Medulla oblongata (tissue), 1 donor: ENCODE results near the gene SUGP2.

ENCODE experiments used
- DNase-seq: peaks from one replicate; pipeline ENCODE4 v3.0.0-alpha.2; 2015; ENCODE audit errors: extremely low spot score

Gene SUGP2

DNA sequence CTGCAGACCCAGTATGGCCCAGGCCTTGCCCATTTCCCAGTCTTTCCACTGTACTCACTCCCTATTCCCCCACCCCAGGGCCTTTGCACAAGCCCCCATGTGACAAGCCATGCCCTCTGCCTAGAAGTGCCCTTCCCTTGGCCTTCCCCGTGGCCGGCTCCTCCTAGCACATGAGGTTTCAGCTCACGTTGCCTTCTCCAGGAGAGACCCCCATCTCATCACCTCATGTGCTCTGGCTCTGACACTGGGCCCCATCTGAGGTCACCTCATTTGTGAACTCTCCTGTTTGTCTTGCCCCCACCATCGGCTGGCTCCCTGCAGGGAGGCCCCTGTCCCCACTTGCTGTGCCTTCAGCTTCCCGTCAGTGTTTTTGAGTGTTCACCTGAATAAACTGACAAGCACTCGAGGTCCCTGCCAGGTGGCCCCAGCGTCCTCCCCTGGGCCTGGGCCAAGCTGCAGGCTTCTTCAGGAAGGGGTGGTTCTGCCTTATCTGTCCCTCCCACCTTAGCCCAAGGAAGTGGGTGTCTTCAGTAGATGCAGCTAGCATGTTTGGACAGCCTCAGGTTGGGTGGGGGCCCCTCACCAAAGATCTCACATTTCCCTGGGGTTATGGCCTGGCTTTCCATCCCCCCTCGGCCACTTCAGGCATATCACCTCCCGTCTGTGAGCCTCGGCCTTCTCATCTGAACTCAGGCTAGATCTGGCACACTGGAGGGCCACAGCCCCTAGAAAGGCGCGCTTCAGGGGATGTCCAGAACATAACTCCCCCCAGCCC, 26.7 kb upstream of the SUGP2 start:
- no peak for DNase-seq

DNA sequence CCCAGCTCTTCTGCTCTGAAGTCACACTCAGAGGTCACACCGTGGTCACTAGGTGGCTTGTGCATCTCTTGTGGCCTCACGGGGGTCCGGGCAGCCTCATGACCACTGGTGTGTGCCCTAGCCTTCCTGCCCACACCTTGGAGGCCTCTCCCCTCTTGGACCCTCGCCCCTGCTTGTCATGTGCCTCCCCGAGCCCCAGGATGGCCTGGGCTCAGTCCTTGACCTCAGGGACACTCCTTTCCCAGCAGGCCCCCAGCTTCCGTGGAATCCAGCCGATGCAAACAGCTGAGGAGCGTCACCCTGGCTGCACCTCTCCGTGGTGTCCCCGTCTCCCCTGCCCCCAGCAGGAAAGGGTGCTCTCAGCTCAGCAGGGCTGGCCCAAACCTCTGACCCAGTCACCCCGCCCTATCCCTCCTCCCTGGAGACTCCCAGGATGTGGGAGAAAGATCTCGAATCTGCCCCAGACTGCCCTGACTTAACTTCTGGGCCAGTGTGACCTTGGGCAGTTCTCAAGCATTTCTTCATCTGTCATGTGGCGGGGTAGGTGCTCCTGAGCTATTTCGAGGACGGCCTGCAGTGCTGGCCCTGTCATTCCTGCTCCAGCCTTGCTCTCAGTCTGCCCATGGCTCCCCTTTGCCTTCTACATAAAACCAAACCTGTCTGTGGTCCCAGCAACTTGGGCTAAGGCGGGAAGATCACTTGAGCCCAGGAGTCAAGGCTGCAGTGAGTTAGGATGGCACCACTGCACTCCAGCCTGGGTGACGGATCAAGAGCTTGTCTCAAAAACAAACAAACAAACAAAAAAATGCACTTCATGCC, 25.9 kb upstream of the SUGP2 start:
- no peak for DNase-seq

DNA sequence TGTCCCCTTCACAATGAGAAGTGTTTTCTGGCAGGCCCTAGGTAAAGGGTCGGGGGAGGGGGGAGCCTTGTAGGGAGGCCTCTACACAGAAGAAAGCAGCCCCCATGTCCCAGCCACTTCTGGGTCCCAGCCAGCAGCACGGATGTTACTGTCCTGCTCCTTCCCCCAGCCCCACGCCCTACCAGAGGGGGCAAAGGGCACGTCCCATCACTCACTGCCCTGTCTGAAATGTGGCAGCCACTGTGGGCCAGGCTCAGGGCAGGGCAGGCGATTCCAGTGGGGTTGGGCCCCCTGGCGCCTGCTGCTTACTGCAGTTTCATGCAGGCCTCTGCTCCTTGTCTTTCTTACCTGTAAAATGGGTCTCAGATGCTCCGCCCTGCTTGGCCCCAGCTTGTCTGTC, 24.4 kb upstream of the SUGP2 start:
- no peak for DNase-seq

DNA sequence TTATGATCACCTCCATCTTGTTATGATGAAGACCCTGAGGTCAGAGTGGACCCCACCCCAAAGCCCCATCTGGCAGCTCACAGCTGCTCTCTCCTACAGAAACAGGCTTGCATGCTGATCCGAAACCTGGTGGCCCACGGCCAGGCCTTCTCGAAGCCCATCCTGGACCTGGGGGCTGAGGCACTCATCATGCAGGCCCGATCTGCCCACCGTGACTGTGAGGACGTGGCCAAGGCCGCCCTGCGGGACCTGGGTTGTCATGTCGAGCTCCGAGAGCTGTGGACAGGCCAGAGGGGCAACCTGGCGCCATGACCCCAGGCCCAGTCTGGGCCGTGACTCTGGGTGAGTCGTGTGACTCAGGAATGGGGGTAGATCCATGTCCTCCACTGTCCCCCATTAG, 24.0 kb upstream of the SUGP2 start:
- DNase-seq = no peak

DNA sequence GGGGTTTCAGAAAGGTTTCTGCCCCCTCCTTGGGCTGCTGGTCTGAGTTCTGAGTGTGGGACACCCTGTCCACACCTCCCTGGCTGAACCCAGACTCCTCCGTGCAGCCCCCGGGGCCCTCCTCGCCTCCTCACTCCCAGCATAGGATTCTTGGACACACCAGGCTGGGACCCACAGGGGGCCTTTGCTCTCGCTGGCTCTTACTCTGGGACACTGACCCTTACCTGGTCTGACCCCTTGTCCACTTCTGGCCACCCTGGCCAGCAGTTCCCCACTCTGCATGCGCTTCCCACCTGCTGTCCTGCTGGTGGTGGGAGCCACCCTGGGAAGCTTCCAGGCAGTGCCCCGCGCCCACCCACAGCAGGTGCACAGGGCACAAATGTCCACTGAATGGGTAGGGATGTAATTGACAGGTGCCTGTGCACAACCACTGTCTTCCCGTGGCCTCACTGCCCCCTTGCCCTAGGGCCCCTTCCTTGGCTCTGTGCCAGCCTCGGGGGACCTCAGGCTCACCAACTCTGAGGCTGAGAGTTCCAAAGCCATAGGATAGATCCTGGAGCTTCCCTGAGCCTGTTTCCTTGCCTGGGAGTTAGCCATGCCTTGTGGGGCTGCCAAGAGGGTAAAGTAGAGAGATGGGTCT, 23.4 kb upstream of the SUGP2 start:
- DNase-seq = no peak

DNA sequence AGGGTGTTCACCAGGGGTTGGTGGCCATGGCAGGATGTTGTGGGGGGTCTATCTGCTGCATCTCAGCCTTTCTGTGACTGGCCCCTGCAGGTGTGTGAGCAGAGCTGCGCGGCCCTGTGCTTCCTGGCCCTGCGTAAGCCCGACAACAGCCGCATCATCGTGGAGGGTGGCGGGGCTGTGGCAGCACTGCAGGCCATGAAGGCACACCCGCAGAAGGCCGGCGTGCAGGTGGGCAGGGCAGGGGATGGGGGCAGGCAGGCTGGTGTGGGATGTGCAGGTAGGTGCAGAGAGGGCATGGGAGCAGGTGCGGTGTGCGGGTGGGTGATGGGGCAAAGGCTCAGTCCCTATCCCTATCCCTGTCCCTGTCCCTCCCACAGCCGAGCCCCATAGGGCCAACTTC, 22.4 kb upstream of the SUGP2 start:
- DNase-seq = no peak

DNA sequence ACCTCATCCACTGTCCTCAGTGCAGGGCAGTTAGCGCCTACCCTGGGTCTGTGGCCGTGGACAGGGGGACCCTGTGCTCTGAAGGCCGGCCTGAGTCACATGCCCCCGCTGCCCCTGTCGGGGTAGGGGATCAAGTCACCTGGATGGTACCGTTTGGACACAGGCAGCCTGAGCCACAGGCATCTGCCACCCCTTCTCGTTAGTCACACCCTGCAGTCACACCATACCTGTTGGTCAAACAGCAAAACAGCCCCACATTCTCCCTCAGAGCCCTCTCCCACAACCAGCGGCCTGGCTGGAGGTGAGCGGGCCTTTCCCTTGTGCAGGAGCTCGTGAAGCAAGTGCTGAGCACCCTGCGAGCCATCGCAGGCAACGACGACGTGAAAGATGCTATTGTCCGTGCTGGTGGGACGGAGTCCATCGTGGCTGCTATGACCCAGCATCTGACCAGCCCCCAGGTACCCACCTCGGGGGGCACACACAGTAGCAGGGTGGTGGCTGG, 21.7 kb upstream of the SUGP2 start:
- no peak for DNase-seq

DNA sequence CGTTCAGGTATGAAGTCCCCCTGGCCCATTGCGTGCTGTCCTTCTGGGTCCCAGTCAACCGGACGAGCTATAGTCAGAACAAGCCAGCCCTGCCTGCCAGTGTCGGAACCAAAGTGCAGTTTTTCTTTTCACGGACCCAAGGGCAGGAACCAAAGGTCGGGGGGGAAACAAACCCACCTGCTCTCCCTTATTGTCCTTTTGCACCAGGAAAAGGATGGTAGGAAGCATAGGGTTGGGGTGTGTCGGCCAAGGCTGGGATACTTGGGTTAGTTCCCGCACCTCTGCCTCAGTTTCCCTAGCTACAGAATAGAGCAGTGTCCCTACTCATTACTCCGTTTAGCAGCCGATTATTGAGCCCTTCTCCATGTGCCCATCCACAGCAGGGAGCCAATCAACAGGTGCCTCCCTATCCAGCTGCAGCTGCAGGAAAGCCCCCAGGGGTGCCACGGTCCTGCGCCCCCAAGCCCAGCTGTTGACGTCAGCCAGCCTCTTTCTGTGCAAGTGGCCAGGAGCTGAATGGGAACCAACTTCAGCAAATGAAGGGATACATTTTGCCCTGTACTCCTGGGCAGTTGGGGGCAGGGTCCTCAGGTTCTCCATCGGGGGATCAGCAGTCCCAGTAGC, 21.1 kb upstream of the SUGP2 start:
- no peak for DNase-seq

DNA sequence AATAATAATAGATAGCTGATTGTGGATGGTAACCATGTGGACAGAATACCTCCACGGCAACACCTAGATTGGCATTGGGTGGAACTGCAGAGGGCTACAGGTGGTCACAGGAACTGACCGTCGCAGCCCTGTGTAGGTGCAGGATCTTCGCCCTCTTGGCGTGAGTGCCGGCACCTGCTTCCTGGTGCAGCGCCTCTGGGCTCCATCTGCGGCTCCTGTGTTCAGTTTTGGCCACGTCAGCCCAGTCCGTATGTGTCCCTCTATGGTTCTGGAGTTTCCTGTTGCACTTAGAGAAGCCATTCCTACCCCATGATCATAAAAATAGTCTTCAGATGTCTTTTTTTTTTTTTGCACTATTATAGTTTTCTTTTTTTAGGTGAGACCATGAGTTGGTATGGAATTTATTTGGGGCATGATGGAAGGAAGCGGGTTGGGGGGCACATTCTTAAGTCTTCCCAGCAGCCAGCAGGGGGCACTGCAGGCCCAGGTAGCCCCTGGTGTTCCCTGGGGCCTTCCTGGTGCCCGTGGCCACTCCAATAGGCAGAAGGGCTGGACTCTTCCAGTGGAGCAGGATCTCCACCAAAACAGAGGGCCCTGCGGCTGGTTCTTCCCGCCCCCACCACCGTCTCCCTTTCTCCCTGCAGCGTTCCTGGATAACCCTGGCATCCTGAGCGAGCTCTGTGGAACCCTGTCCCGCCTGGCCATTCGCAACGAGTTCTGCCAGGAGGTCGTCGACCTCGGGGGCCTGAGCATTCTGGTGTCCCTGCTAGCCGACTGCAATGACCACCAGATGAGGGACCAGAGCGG, 20.4 kb upstream of the SUGP2 start:
- peak; percentile 67 for DNase-seq

DNA sequence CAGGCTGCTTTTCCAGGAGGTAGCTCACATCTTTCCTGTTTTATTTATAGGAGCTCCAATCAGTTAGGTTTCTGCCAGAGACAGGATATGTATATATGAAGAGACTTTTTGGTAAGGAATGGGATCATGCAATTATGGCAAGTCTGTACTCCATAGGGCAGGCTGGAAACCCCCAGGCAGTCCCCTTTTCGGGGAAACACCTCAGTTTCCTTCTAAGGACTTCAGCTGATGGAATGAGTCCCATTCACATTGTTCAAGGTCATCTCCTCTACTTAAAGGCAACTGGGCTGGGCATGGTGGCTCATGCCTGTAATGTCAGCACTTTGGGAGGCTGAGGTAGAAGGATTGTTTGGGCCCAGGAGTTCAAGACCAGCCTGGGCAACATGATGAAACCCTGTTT, 19.6 kb upstream of the SUGP2 start:
- DNase-seq = no peak

DNA sequence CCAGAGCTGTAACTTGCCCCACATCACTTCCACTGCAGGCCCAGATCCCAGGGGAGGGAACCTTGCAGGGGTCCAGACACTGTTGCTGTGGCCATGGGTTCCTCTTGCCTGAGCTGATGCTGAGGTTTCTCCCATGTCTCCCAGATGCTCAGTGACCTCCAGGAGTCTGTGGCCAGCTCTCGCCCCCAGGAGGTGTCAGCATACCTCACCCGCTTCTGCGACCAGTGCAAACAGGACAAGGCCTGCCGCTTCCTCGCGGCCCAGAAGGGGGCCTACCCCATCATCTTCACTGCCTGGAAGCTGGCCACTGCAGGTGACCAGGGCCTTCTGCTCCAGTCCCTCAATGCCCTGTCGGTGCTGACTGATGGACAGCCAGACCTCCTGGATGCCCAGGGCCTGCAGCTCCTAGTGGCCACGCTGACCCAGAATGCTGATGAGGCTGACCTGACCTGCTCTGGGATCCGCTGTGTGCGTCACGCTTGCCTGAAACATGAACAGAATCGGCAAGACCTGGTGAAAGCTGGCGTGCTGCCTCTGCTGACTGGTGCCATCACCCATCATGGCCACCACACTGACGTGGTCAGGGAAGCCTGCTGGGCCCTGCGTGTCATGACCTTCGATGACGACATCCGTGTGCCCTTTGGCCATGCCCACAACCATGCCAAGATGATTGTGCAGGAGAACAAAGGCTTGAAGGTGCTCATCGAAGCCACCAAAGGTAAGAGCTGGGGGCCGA, 18.3 kb upstream of the SUGP2 start:
- DNase-seq = no peak

DNA sequence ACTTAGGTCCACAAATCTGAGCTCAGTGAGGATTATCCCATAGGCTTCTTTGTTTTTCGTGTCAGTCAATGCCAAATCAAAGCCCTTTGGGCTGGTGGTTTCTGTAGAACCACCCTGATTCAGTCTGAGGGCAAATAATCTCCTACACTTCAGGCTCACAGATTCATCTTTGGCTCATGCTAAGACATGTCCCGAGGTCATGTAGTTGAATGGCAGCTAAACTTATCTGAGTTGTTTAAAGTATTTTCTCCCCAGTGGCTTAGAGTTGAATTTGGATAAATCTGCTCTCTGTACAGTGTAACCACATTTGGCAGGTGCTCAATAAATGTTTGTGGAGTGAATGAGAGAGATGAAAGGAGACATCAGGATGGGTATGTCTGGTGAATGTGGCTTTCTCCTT, 17.4 kb upstream of the SUGP2 start:
- no peak for DNase-seq

DNA sequence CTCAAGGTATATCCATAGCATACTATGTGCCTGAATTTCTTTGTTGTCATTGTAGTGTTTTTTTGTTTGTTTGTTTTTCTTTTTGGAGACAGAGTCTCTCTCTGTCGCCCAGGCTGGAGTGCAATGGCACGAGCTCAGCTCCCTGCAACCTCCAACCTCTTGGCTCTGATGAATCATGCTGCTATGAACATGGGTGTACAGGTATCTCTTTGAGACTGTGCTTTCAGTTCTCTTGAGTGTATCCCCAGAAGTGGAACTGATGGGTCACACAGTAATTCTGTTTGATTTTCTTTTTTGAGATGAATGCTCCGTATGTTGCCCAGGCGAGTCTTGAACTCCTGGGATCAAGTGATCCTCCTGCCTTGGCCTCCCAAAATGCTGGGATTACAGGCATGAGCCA, 16.8 kb upstream of the SUGP2 start:
- DNase-seq = no peak

DNA sequence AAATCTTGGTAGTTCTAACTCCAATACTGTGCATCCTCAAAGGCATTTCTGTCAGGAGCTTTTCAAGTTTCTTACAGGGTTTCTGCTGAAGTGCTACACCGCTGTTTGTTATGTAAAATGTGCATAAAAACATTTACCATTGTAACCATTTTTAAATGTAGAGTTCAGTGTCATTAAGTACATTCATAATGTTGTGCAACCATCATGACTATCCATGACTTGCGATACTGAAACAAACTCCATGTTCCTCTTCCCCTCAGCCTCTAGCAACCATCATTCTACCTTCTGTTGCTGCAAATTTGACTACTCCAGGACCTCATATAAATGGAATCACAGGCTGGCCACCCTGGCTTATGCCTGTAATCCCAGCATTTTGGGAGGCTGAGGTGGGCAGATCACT, 16.1 kb upstream of the SUGP2 start:
- DNase-seq = no peak

DNA sequence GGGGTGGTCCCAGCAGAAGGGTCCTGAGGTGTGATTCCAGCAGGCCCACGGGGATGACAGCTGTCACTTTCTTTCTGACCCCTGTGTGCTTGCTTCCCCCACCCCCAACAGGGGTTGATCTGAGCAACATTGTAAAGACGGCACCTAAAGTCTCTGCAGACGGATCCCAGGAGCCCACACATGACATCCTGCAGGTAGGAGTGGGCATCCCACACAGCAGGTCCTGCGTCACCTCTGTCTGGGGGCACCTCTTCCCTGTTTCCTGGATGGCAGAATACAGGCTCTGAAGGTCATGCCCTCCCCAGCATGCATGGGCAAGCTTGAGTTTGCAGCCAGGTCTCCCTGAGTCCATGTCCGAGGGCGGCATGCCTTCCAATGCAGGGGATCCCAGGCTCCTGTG, 10.6 kb upstream of the SUGP2 start:
- no peak for DNase-seq

DNA sequence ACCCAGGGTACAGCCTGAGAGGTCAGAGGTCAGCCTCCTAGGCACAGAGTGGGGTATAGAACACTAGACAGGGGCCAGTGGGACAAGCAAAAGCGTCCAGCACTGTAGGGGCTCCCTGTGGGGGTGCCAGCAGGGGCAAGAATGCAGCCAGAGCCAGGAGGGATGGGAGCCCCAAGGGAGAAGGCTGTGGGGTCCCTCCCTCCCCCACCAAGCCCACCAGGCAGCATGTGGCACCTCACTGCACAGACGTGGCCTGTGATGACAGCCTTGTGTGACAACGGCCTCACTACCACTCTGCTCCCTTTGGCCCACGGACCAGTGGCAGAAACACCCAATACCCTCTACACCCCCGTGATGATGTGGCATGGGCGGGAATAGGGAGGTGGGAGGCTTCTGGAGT, 10.2 kb upstream of the SUGP2 start:
- DNase-seq = no peak

DNA sequence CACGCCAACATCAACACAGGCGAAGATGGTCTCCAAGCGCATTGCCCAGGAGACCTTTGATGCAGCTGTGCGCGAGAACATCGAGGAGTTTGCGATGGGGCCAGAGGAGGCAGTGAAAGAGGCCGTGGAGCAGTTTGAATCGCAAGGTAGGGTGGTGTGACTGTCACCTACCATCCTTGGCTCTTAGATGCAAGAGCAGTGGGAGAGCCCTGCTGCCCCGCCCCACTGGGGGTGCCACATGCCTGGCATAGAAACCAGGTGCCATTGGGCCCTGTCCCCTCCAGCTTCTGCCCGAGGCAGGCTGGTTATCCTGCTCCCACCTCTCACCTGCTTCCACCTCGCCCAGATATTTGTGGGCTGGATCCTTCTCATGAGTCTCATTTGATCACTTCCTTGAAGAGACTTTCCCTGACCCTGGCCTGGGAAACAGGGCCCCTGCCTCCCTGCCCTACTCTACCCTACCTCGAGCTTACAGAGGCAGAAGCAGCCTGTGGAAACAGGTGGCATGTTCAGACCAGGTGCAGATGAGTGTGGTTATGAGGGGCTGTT, 9.5 kb upstream of the SUGP2 start:
- no peak for DNase-seq

DNA sequence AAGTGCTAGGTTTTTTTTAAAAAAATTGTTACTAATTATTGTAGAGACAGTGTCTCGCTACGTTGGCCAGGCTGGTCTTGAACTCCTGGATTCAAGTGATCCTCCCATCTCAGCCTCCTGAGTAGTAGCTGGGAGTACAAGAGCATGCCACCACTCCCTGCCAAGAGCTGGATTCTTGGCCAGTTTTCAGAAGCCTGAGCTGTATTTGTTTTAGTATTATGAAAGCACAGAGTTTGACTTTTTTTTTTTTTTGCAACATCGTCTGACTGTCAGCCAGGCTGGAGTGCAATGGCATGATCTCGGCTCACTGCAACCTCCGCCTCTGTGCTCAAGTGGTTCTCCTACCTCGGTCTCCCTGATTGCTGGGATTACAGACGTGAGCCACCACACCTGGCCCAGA, 7.1 kb upstream of the SUGP2 start:
- DNase-seq = no peak

DNA sequence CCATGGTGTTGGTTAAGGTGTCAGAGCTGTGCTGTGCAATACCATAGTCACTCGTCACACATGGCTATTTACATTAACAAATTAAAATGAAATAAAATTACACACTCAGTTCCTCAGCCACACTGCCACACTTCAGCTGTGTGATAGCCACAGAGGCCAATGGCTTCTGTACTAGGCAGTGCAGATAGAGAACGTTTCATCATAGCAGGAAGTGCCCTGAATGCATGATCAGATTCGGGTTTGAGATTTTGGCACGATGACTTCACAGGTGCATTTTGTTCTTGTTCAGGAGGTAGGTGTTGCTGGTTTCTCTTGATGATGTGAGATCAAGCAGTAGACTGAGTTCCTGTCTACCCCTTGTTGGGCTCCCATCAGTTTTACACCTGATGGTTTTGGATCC, 6.6 kb upstream of the SUGP2 start:
- DNase-seq = no peak

DNA sequence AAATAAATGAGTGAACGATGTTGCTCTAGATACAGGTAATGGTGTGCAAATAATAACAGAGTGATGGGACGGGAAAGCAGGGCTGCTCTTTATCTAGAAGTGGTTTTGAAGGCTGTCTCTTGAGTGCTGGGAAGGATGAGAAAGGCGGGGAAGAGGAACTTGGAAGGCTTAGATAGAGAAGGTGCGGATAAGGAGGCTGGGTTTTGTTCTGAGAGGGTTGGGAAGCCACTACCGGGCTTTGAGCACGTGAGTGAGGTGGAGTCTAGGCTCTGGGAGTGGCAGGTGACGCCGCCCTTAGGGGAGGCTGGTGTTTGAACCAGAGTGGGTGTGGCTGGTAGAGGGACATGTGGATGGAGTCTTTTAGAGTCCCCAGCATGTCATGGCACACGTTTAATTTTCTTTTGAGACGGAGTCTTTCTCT, 897 bp upstream of the SUGP2 start:
- DNase-seq = peak; percentile 21

DNA sequence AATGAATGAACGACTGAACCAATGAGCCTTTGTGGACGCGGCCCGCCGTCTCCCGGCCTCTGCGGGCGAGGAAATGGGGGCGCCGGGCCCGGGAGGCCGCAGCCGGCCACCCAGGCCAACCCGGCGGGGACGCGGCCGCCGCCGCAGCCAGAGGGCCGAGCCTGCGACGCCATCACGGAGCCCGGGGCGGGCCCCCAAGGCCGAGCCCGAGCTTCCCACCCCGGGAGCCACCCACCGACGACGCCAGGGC, 216 bp downstream of the SUGP2 start:
- DNase-seq = no peak
